HG03571 (cell line): ENCODE data around the gene ANKLE2.
"Not testable (repeated sequence)": the region's sequence is repeated elsewhere in the genome, so short reads cannot be mapped to it uniquely, and the experiment has no call there.

ENCODE experiments used
- ATAC-seq: cut with Tn5 transposase; IDR thresholded peaks from one replicate; pipeline ENCODE4 v1.9.1; 2021; ENCODE audit not compliant: unreplicated experiment

The ANKLE2 gene

GRCh38 chr12:132692030-132692429 is 69.6 kb downstream of the ANKLE2 start:
- not testable (repeated sequence) for ATAC-seq

GRCh38 chr12:132690112-132690511 is 71.5 kb downstream of the ANKLE2 start:
- ATAC-seq: no peak

GRCh38 chr12:132689227-132689626 is 72.4 kb downstream of the ANKLE2 start:
- no peak for ATAC-seq

GRCh38 chr12:132687211-132688164 is 74.1 kb downstream of the ANKLE2 start, which contains the start of the genes POLE and PXMP2:
POLE (minus strand) TSS chr12:132687342; CDS start chr12:132687315, 27 bp downstream.
PXMP2 (plus strand) TSS chr12:132687587; CDS start chr12:132687671, 84 bp downstream.
- ATAC-seq: peak; percentile 84

GRCh38 chr12:132686825-132687210 is 74.8 kb downstream of the ANKLE2 start:
- ATAC-seq: peak; percentile 24

- no peak for ATAC-seq
Observed at GRCh38 chr12:132685400-132685799, 76.2 kb downstream of the ANKLE2 start.

GRCh38 chr12:132677492-132677891 is 84.1 kb downstream of the ANKLE2 start:
- no peak for ATAC-seq

GRCh38 chr12:132675757-132676432 is 85.7 kb downstream of the ANKLE2 start:
- no peak for ATAC-seq
